HEK293T (cell line): ENCODE results near the gene NCOA5.
"Not testable (repeated sequence)": the region's sequence is repeated elsewhere in the genome, so short reads cannot be mapped to it uniquely, and the experiment has no call there.

Experiments used
- CTCF ChIA-PET: fragments of 350-600 bp; formaldehyde crosslinking; extraction: SDS; loops from one replicate; lab custom pipeline; 2021; ENCODE audit warnings: antibody characterized with exemption, inconsistent platforms; lab: Yijun Ruan, JAX
- POLR2A ChIA-PET: fragments of 350-600 bp; formaldehyde crosslinking; extraction: SDS; loops from one replicate; lab custom pipeline; 2020; ENCODE audit warnings: antibody characterized with exemption, inconsistent platforms; lab: Yijun Ruan, JAX
- DNase-seq: peaks from one replicate; pipeline ENCODE4 v3.0.0; 2012; ENCODE audit warnings: mixed read lengths; ENCODE audit errors: extremely low spot score
- ARNT ChIP-seq: fragments of 450-650 bp; IDR thresholded peaks from 2 replicates; pipeline ENCODE4 v1.6.1; 2017; ENCODE audit warnings: mild to moderate bottlenecking
- BHLHE40 ChIP-seq: fragments of 450-650 bp; IDR thresholded peaks from 2 replicates; pipeline ENCODE4 v1.6.1; 2016; ENCODE audit warnings: mild to moderate bottlenecking, moderate library complexity, borderline replicate concordance
- CTBP1 ChIP-seq: fragments of 450-650 bp; IDR thresholded peaks from 2 replicates; pipeline ENCODE4 v1.6.1; 2016; ENCODE audit warnings: borderline replicate concordance
- ELF4 ChIP-seq: fragments of 450-650 bp; IDR thresholded peaks from 2 replicates; pipeline ENCODE4 v1.6.1; 2017; ENCODE audit warnings: antibody characterized with exemption
- FOXA1 ChIP-seq: fragments of 450-650 bp; IDR thresholded peaks from 2 replicates; pipeline ENCODE4 v1.6.1; 2016; ENCODE audit warnings: mild to moderate bottlenecking
- FOXK2 ChIP-seq: fragments of 450-650 bp; IDR thresholded peaks from 2 replicates; pipeline ENCODE4 v1.6.1; 2016; ENCODE audit warnings: mild to moderate bottlenecking
- FOXM1 ChIP-seq: fragments of 450-650 bp; IDR thresholded peaks from 2 replicates; pipeline ENCODE4 v1.6.1; 2017; ENCODE audit warnings: mild to moderate bottlenecking, borderline replicate concordance
- HDGF ChIP-seq: fragments of 450-650 bp; IDR thresholded peaks from 2 replicates; pipeline ENCODE4 v1.6.1; 2017; ENCODE audit warnings: antibody characterized with exemption, borderline replicate concordance
- L3MBTL2 ChIP-seq: fragments of 450-650 bp; conservative IDR thresholded peaks from 2 replicates; pipeline ENCODE4 v1.6.1; 2016; ENCODE audit warnings: mild to moderate bottlenecking
- LEF1 ChIP-seq: fragments of 450-650 bp; IDR thresholded peaks from 2 replicates; pipeline ENCODE4 v1.6.1; 2017; ENCODE audit warnings: mild to moderate bottlenecking, borderline replicate concordance
- NFRKB ChIP-seq: fragments of 450-650 bp; IDR thresholded peaks from 2 replicates; pipeline ENCODE4 v1.6.1; 2016; ENCODE audit warnings: mild to moderate bottlenecking, moderate library complexity
- PKNOX1 ChIP-seq: fragments of 450-650 bp; IDR thresholded peaks from 2 replicates; pipeline ENCODE4 v1.6.1; 2016
- SP1 ChIP-seq: fragments of 450-650 bp; IDR thresholded peaks from 2 replicates; pipeline ENCODE4 v1.6.1; 2017
- SUZ12 ChIP-seq: fragments of 450-650 bp; IDR thresholded peaks from 2 replicates; pipeline ENCODE4 v1.6.1; 2016; ENCODE audit warnings: mild to moderate bottlenecking
- TARDBP ChIP-seq: fragments of 450-650 bp; IDR thresholded peaks from 2 replicates; pipeline ENCODE4 v1.6.1; 2016
- ZNF384 ChIP-seq: fragments of 450-650 bp; IDR thresholded peaks from 2 replicates; pipeline ENCODE4 v1.6.1; 2016

NCOA5 gene

GRCh38 chr20:46104262-46104661, 14.5 kb upstream of the NCOA5 start:
- ChIA-PET CTCF (no interaction called here), POLR2A (no interaction called here)
- no peak for DNase-seq
- TF ChIP-seq ZNF384 (no peak), LEF1 (no peak), PKNOX1 (no peak), SUZ12 (no peak), FOXK2 (no peak), ARNT (no peak), HDGF (no peak), TARDBP (no peak), BHLHE40 (no peak), ELF4 (no peak), SP1 (no peak), FOXA1 (no peak), L3MBTL2 (no peak)

- TF ChIP-seq FOXA1 (no peak), HDGF (no peak), SUZ12 (no peak), PKNOX1 (no peak), FOXK2 (no peak), NFRKB (no peak), L3MBTL2 (no peak), ELF4 (no peak), CTBP1 (no peak), ARNT (no peak), ZNF384 (no peak), BHLHE40 (no peak), FOXM1 (no peak)
- no peak for DNase-seq
- CTCF ChIA-PET, result no interaction called here
- POLR2A ChIA-PET, result no interaction called here
Measured at GRCh38 chr20:46102940-46103339, 13.2 kb upstream of the NCOA5 start.

- no peak for DNase-seq
- ChIA-PET CTCF (no interaction called here), POLR2A (no interaction called here)
- TF ChIP-seq ELF4, result no peak
- TF ChIP-seq FOXM1, result no peak
- no peak for TF ChIP-seq SP1
- TF ChIP-seq FOXA1, result no peak
- no peak for TF ChIP-seq BHLHE40
- TF ChIP-seq HDGF, result no peak
- no peak for TF ChIP-seq ZNF384
- TF ChIP-seq TARDBP, result no peak
- no peak for TF ChIP-seq LEF1
- TF ChIP-seq L3MBTL2, result no peak
- no peak for TF ChIP-seq SUZ12
Measured at GRCh38 chr20:46101957-46102356, 12.2 kb upstream of the NCOA5 start.

- ChIA-PET POLR2A (no interaction called here), CTCF (no interaction called here)
- TF ChIP-seq NFRKB (no peak), LEF1 (no peak), L3MBTL2 (no peak), FOXK2 (no peak), SUZ12 (no peak), ELF4 (no peak), ZNF384 (no peak), BHLHE40 (no peak), ARNT (no peak), TARDBP (no peak), SP1 (no peak), PKNOX1 (no peak), HDGF (no peak), FOXA1 (no peak), CTBP1 (no peak), FOXM1 (no peak)
- DNase-seq, result no peak
Measured at GRCh38 chr20:46100988-46101387, 11.2 kb upstream of the NCOA5 start.

- DNase-seq, CTCF ChIA-PET, POLR2A ChIA-PET: not testable (repeated sequence)
Measured at GRCh38 chr20:46100444-46100843, 10.7 kb upstream of the NCOA5 start.

- ChIA-PET CTCF (no interaction called here), POLR2A (no interaction called here)
- DNase-seq, result no peak
- TF ChIP-seq FOXM1 (no peak), SP1 (no peak), ZNF384 (no peak), BHLHE40 (no peak), SUZ12 (no peak), FOXA1 (no peak), TARDBP (no peak)
Measured at GRCh38 chr20:46099491-46100287, 9.9 kb upstream of the NCOA5 start.

- no peak for TF ChIP-seq TARDBP
- no peak for TF ChIP-seq FOXA1
- no peak for TF ChIP-seq LEF1
- no peak for DNase-seq
- ChIA-PET POLR2A (no interaction called here), CTCF (interaction anchor here (0.6 kb wide), 1 partner anchor 123 kb away, joined by 3 read pairs; no protein-coding TSS in a partner anchor)
Measured at GRCh38 chr20:46093531-46093930, 3.8 kb upstream of the NCOA5 start.

- CTCF ChIA-PET, POLR2A ChIA-PET, DNase-seq: not testable (repeated sequence)
Measured at GRCh38 chr20:46091622-46092535, 2.1 kb upstream of the NCOA5 start.
